GM12878 (cell line): ENCODE results near the gene SNCB. TPM values are rescaled to one million over a fixed set of nuclear protein-coding genes. Genes with fewer than 3 reads are reported as not detected.

Source experiments
- ATAC-seq: fragments of 200-7000 bp; cut with Tn5 transposase; 3 replicates; pipeline ENCODE4 v1.9.1; 2020; ENCODE audit warnings: mild to moderate bottlenecking, moderate library complexity
- BruUV-seq: library from RNA; stranded (reverse); fragments of 400-500 nt; replicated peaks from 2 replicates; lab custom pipeline; 2021; lab: Mats Ljungman, UMichigan
- CTCF ChIA-PET: fragments of 300-600 bp; sonication (Branson Sonifier 250); formaldehyde crosslinking; extraction: SDS; loops from one replicate; lab custom pipeline; 2021; ENCODE audit warnings: inconsistent platforms; lab: Yijun Ruan, JAX
- POLR2A ChIA-PET: fragments of 350-600 bp; formaldehyde crosslinking; extraction: SDS; loops from one replicate; lab custom pipeline; 2021; ENCODE audit warnings: inconsistent platforms; lab: Charles Lee
- RAD21 ChIA-PET: fragments of 300-600 bp; sonication (Branson Sonifier 250); formaldehyde crosslinking; loops from one replicate; lab custom pipeline; 2023; ENCODE audit warnings: antibody characterized with exemption; ENCODE audit not compliant: unreplicated experiment; lab: Charles Lee
- SMC1A ChIA-PET: fragments of 300-600 bp; sonication (Branson Sonifier 250); formaldehyde crosslinking; loops from one replicate; lab custom pipeline; 2023; ENCODE audit not compliant: unreplicated experiment, uncharacterized antibody; lab: Charles Lee
- DNase-seq: peaks from one replicate; pipeline ENCODE4 v3.0.0-alpha.2; 2011; ENCODE audit warnings: low read depth, low spot score
- FAIRE-seq: peaks from 3 replicates; lab custom pipeline; 2011; peaks lifted over from hg19 to GRCh38; lab: Jason Lieb, UNC
- H2AFZ ChIP-seq: 2 replicates; pipeline ENCODE4 v1.6.0; 2011; ENCODE audit warnings: low read depth, low read length, control low read depth; ENCODE audit not compliant: control insufficient read depth
- H3K27ac ChIP-seq: 2 replicates; pipeline ENCODE4 v1.5.1; 2011; ENCODE audit warnings: control low read depth; ENCODE audit not compliant: control insufficient read depth, insufficient read depth
- H3K27me3 ChIP-seq, 2 experiments: replicated peaks in 1 of 2; 2 replicates each; pipeline versions ENCODE4 v1.6.0 to v1.6.1; 2011; ENCODE audit warnings: low read length in 1 of 2; ENCODE audit not compliant: control insufficient read depth in 2 of 2, insufficient read depth in 2 of 2
- H3K36me3 ChIP-seq, 2 experiments: 2 replicates each; pipeline ENCODE4 v1.5.1; 2011; ENCODE audit warnings: low read length in 1 of 2; ENCODE audit not compliant: control insufficient read depth in 2 of 2, insufficient read depth in 2 of 2
- H3K4me1 ChIP-seq: 2 replicates; pipeline ENCODE4 v1.6.1; 2011; ENCODE audit warnings: mild to moderate bottlenecking, low read length, moderate library complexity, mixed read lengths; ENCODE audit not compliant: control insufficient read depth, insufficient read depth
- H3K4me2 ChIP-seq: 2 replicates; pipeline ENCODE4 v1.6.0; 2011; ENCODE audit warnings: control low read depth; ENCODE audit not compliant: control insufficient read depth, insufficient read depth
- H3K4me3 ChIP-seq: fragments of 200-600 bp; sonication (generic); 2 replicates; pipeline ENCODE4 v1.5.1; 2016
- H3K79me2 ChIP-seq: 2 replicates; pipeline ENCODE4 v1.6.0; 2011; ENCODE audit warnings: low read length; ENCODE audit not compliant: control insufficient read depth, insufficient read depth
- H3K9ac ChIP-seq: 2 replicates; pipeline ENCODE4 v1.8.0; 2011; ENCODE audit warnings: low read length, control low read depth, mixed read lengths; ENCODE audit not compliant: control insufficient read depth, insufficient read depth
- H3K9me3 ChIP-seq: replicated peaks from 3 replicates; pipeline ENCODE4 v1.5.1; 2011; ENCODE audit warnings: mild to moderate bottlenecking, low read length; ENCODE audit not compliant: control insufficient read depth, insufficient read depth
- H4K20me1 ChIP-seq: 2 replicates; pipeline ENCODE4 v1.6.0; 2011; ENCODE audit not compliant: control insufficient read depth, insufficient read depth
- CHD2 ChIP-seq: IDR thresholded peaks from 2 replicates; pipeline ENCODE4 v1.6.1; 2011; ENCODE audit warnings: low read depth, low read length, improper control_type of control experiment, borderline replicate concordance
- ETV6 ChIP-seq, 2 experiments: fragments of 450-650 bp in 1 of 2; IDR thresholded peaks in 1 of 2; conservative IDR thresholded peaks in 1 of 2; 2 replicates each; pipeline ENCODE4 v1.6.1; 2014; ENCODE audit warnings: antibody characterized with exemption in 1 of 2, borderline replicate concordance in 1 of 2, low read depth in 1 of 2, mild to moderate bottlenecking in 1 of 2, moderate library complexity in 1 of 2
- RB1 ChIP-seq: fragments of 450-650 bp; formaldehyde crosslinking; IDR thresholded peaks from 2 replicates; pipeline ENCODE4 v1.6.1; 2017; ENCODE audit warnings: mild to moderate bottlenecking, borderline replicate concordance
- TAF1 ChIP-seq: IDR thresholded peaks from 2 replicates; pipeline ENCODE4 v1.6.1; 2011; ENCODE audit warnings: mild to moderate bottlenecking, low read depth, low read length, borderline replicate concordance
- TBL1XR1 ChIP-seq: IDR thresholded peaks from 2 replicates; pipeline ENCODE4 v1.6.1; 2012; ENCODE audit warnings: low read depth, low read length, improper control_type of control experiment
- WGBS: methylation state at CpG from one replicate; pipeline ENCODE4 v1.1.6; 2016; ENCODE audit warnings: low lambda C conversion rate; ENCODE audit not compliant: insufficient replicate concordance, insufficient coverage; ENCODE audit errors: missing lambda C conversion rate; 5-methylcytosine and 5-hydroxymethylcytosine counted together
- in situ Hi-C: fragments of 300-500 bp; cut with MboI; formaldehyde crosslinking; loops from 9 replicates; pipeline ENCODE4 v1.14.3; 2018; ENCODE audit warnings: mixed read lengths
- intact Hi-C: fragments of 100-400 bp; cut with micrococcal nuclease; formaldehyde crosslinking; loops from one replicate; pipeline ENCODE4 v1.14.2; 2022; ENCODE audit not compliant: unreplicated experiment
- polyA plus RNA-seq, 11 experiments: library from polyadenylated mRNA; depleted of rRNA in 4 of 11; unstranded in 6 of 11; stranded (reverse) in 5 of 11; fragments of >200 nt; fragmentation: Nextera tagmentation in 4 of 11; fragmentation: Illumina TruSeq in 1 of 11; extraction: Ambion mirVana in 4 of 11; extraction: Trizol in 1 of 11; gene quantifications; 1 replicate in 1 of 11; 2 replicates in 10 of 11; pipeline versions ENCODE4 v1.2.1 to v1.2.3, GENCODE V29; 2011 to 2016; ENCODE audit warnings: inconsistent platforms in 2 of 11, missing spikeins in 2 of 11, low read depth in 1 of 11
- total RNA-seq, 4 experiments: library from RNA; depleted of rRNA in 3 of 4; stranded (reverse); fragments of >200 nt in 3 of 4; fragmentation: Illumina TruSeq in 1 of 4; extraction: Trizol in 1 of 4; gene quantifications; 2 replicates each; pipeline versions ENCODE4 v1.2.1 to v1.2.3, GENCODE V29; 2013 to 2021
- TF ChIP-seq, protein P1 (sequence below): fragments of 450-650 bp; IDR thresholded peaks from 2 replicates; pipeline ENCODE4 v1.6.1; 2017; ENCODE audit warnings: mild to moderate bottlenecking, moderate library complexity
- TF ChIP-seq, protein P2 (sequence below): IDR thresholded peaks from 2 replicates; pipeline ENCODE4 v1.6.1; 2011; ENCODE audit warnings: borderline replicate concordance, low read depth, mild to moderate bottlenecking, moderate library complexity, mixed read lengths, low read length; ENCODE audit not compliant: insufficient read depth; ENCODE audit errors: extremely low read length

The SNCB gene
- total and polyA plus RNA-seq, 10 of the 15 experiments (the other 5 are each of a cell fraction or from before 2014, with no cell fraction given), result 0.75 TPM; not detected in 9

DNA sequence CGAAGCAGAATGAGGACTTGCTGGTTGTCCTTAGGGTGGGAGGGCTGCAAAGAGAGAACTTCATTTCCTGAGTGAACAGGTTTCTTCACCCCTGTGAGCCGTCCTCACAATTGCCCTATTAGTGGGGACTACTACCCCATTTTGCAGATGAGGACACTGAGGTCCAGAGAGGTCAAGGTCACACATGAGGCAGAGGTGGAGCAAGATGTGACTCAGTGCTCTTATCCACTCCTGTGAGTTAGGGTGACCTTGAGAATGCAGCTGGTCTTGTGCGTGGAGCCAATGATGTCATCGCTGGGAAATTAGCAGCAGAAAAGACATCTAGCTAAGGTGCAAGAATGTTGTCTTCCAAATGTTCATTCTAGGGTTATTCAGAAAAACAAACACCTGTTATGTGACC, 47.3 kb downstream of the SNCB start:
- Histone ChIP-seq H3K9ac (no peak overlapping the region), H3K79me2 (no peaks in the 10 kb centered on the region), H3K4me3 (no peak overlapping the region), H4K20me1 (no peaks in the 10 kb centered on the region), H3K4me1 (no peaks in the 10 kb centered on the region), H3K4me2 (no peak overlapping the region), H3K27me3 (no peaks in the 10 kb centered on the region), H3K36me3 (no peaks in the 10 kb centered on the region), H2AFZ (no peak overlapping the region), H3K27ac (no peak overlapping the region), H3K9me3 (peaks cover 8% of the 10 kb centered on the region; the same call in 2 of the 3 replicates)
- no peak for FAIRE-seq
- no TSS peak for BruUV-seq
- no peak for DNase-seq
- intact Hi-C loops, result no loop called here
- in situ Hi-C loops, result loop anchor here (25.0 kb wide), 1 partner anchor 846 kb away; no protein-coding TSS in a partner anchor
- CTCF ChIA-PET, result interaction anchor here (1.3 kb wide), 1 partner anchor 167 kb away, joined by 3 read pairs; the partner anchor contains the start of gene CLTB
- SMC1A ChIA-PET, result no interaction called here
- TF ChIP-seq CHD2, result no peak
- TF ChIP-seq, protein P1, sequence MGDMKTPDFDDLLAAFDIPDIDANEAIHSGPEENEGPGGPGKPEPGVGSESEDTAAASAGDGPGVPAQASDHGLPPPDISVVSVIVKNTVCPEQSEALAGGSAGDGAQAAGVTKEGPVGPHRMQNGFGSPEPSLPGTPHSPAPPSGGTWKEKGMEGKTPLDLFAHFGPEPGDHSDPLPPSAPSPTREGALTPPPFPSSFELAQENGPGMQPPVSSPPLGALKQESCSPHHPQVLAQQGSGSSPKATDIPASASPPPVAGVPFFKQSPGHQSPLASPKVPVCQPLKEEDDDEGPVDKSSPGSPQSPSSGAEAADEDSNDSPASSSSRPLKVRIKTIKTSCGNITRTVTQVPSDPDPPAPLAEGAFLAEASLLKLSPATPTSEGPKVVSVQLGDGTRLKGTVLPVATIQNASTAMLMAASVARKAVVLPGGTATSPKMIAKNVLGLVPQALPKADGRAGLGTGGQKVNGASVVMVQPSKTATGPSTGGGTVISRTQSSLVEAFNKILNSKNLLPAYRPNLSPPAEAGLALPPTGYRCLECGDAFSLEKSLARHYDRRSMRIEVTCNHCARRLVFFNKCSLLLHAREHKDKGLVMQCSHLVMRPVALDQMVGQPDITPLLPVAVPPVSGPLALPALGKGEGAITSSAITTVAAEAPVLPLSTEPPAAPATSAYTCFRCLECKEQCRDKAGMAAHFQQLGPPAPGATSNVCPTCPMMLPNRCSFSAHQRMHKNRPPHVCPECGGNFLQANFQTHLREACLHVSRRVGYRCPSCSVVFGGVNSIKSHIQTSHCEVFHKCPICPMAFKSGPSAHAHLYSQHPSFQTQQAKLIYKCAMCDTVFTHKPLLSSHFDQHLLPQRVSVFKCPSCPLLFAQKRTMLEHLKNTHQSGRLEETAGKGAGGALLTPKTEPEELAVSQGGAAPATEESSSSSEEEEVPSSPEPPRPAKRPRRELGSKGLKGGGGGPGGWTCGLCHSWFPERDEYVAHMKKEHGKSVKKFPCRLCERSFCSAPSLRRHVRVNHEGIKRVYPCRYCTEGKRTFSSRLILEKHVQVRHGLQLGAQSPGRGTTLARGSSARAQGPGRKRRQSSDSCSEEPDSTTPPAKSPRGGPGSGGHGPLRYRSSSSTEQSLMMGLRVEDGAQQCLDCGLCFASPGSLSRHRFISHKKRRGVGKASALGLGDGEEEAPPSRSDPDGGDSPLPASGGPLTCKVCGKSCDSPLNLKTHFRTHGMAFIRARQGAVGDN, result no peak
- no peak for TF ChIP-seq ETV6 (conservative IDR thresholded peaks at IDR 0.05 in 1 of 2, IDR thresholded peaks at IDR 0.05 in 1 of 2; ENCODE audit: borderline replicate concordance in 1 of 2, low read depth in 1 of 2)
- TF ChIP-seq TAF1, result no peak
- no peak for TF ChIP-seq RB1
- TF ChIP-seq, protein P2, sequence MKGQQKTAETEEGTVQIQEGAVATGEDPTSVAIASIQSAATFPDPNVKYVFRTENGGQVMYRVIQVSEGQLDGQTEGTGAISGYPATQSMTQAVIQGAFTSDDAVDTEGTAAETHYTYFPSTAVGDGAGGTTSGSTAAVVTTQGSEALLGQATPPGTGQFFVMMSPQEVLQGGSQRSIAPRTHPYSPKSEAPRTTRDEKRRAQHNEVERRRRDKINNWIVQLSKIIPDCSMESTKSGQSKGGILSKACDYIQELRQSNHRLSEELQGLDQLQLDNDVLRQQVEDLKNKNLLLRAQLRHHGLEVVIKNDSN, result no peak
- TF ChIP-seq TBL1XR1, result no peak
- POLR2A ChIA-PET, result no interaction called here
- no peak for ATAC-seq
- RAD21 ChIA-PET, result no interaction called here
- WGBS, result 22% methylated on average over 4 of the region's 4 CpGs
